Esophagus muscularis mucosa (tissue), 4 donors: ENCODE measurements around the gene NR2E3. TPM values are rescaled to one million over a fixed set of nuclear protein-coding genes. Genes with fewer than 3 reads are reported as not detected.

ENCODE experiments used
- DNase-seq: peaks from one replicate; pipeline ENCODE4 v3.0.0-alpha.2; 2017; ENCODE audit errors: extremely low spot score
- H3K27ac ChIP-seq, 4 donors: fragments of 200-600 bp; sonication (generic); replicated peaks in 1 of 4; 1 replicate in 3 of 4; 2 replicates in 1 of 4; pipeline ENCODE4 v1.5.1; 2016 to 2019; ENCODE audit warnings: mild to moderate bottlenecking in 1 of 4
- H3K27me3 ChIP-seq, 4 donors: fragments of 200-600 bp; sonication (generic); one replicate each; pipeline versions ENCODE4 v1.5.1 to v1.6.0; 2016 to 2019
- H3K36me3 ChIP-seq, 4 donors: fragments of 200-600 bp; sonication (generic); one replicate each; pipeline ENCODE4 v1.5.1; 2016 to 2019
- H3K4me1 ChIP-seq, 4 donors: fragments of 200-600 bp; sonication (generic); one replicate each; pipeline ENCODE4 v1.5.1; 2016 to 2019
- H3K4me3 ChIP-seq, 4 donors: fragments of 200-600 bp; sonication (generic); 1 replicate in 2 of 4; 2 replicates in 2 of 4; pipeline ENCODE4 v1.5.1; 2016 to 2019; ENCODE audit warnings: mild to moderate bottlenecking in 4 of 4, moderate library complexity in 1 of 4
- H3K9me3 ChIP-seq, 4 donors: fragments of 200-600 bp; sonication (generic); 1 replicate in 3 of 4; 2 replicates in 1 of 4; pipeline ENCODE4 v1.5.1; 2016 to 2019
- EP300 ChIP-seq: sonication (generic); formaldehyde crosslinking; IDR thresholded peaks from one replicate; pipeline ENCODE4 v1.6.1; 2017; ENCODE audit warnings: antibody characterized with exemption
- POLR2A ChIP-seq: fragments of 450-650 bp; IDR thresholded peaks from one replicate; pipeline ENCODE4 v1.6.1; 2017; ENCODE audit warnings: antibody characterized with exemption, moderate library complexity, mild to moderate bottlenecking, low read depth
- POLR2AphosphoS5 ChIP-seq, 2 donors: sonication (generic); formaldehyde crosslinking; IDR thresholded peaks; one replicate each; pipeline ENCODE4 v1.6.1; 2017; ENCODE audit warnings: antibody characterized with exemption in 2 of 2
- WGBS: methylation state at CpG from one replicate; pipeline ENCODE4 v1.1.5; 2018; 5-methylcytosine and 5-hydroxymethylcytosine counted together
- intact Hi-C: fragments of 100-400 bp; cut with DNase I; formaldehyde crosslinking; loops from one replicate; pipeline ENCODE4 v1.15.1; 2023
- total RNA-seq, 4 donors: library from RNA; depleted of rRNA; stranded (reverse); fragments of >200 nt; gene quantifications; one replicate each; pipeline versions ENCODE4 v1.1.0 to v1.2.1, GENCODE V29; 2016
- TF ChIP-seq, protein P1 (sequence below), 3 experiments: fragments of 200-600 bp in 2 of 3; fragments of 450-650 bp in 1 of 3; sonication (generic) in 2 of 3; IDR thresholded peaks; one replicate each; pipeline ENCODE4 v1.5.1; 2017 to 2019; ENCODE audit warnings: antibody characterized with exemption in 3 of 3, mild to moderate bottlenecking in 2 of 3, moderate library complexity in 1 of 3

Gene NR2E3
- total RNA-seq, 4 donors from 2014 or later: not detected

DNA sequence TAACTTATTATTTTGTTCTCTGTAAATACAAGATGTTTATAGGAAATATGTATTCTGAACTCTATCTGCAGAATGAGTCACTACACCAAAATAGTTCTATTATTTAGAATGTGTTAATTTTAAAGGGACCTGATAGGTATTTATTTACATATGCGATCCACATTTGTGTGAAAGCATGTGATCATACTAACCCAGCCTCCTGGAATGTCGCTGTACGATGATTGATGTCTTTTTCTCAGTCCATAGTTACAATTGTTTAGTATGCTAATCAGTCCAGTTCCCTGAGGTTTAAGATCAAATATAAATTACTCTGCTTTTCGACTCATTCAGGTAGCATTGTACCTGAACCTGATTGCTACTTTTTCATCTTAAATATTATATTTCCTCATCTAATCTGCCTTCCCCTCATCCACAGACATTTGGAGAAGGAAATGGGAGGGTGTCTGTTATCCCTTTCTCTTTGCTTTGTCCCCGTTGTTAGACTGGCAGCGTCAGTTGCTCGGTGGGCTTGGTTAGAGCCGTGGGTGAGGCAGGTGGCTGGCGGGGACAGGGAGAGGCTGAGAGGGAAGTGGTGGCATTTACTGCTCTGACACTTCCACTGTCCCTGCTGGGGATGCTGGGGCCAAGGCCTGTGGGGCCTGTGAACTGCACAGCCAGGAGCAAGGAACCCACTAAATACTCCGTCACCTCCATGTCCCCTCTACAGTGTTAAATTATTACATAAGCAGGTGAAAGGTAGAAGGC, 27.8 kb upstream of the NR2E3 start:
- H3K27ac ChIP-seq: no peak overlapping the region
- intact Hi-C loops: no loop called here
- H3K36me3 ChIP-seq: no peaks in the 10 kb centered on the region
- H3K4me3 ChIP-seq: no peak overlapping the region
- DNase-seq: no peak
- 68% methylated on average over 10 of the region's 10 CpGs for WGBS
- TF ChIP-seq POLR2AphosphoS5 (IDR thresholded peaks at IDR 0.05): no peak
- TF ChIP-seq POLR2A: no peak
- TF ChIP-seq EP300: no peak
- TF ChIP-seq, protein P1, sequence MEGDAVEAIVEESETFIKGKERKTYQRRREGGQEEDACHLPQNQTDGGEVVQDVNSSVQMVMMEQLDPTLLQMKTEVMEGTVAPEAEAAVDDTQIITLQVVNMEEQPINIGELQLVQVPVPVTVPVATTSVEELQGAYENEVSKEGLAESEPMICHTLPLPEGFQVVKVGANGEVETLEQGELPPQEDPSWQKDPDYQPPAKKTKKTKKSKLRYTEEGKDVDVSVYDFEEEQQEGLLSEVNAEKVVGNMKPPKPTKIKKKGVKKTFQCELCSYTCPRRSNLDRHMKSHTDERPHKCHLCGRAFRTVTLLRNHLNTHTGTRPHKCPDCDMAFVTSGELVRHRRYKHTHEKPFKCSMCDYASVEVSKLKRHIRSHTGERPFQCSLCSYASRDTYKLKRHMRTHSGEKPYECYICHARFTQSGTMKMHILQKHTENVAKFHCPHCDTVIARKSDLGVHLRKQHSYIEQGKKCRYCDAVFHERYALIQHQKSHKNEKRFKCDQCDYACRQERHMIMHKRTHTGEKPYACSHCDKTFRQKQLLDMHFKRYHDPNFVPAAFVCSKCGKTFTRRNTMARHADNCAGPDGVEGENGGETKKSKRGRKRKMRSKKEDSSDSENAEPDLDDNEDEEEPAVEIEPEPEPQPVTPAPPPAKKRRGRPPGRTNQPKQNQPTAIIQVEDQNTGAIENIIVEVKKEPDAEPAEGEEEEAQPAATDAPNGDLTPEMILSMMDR (IDR thresholded peaks at IDR 0.05): no peak
- peaks cover 0 to 6% (median 5%) of the 10 kb centered on the region in 4 donors for H3K4me1 ChIP-seq
- H3K9me3 ChIP-seq: no peaks in the 10 kb centered on the region
- H3K27me3 ChIP-seq: peaks cover 0 to 11% (median 0%) of the 10 kb centered on the region in 4 donors

DNA sequence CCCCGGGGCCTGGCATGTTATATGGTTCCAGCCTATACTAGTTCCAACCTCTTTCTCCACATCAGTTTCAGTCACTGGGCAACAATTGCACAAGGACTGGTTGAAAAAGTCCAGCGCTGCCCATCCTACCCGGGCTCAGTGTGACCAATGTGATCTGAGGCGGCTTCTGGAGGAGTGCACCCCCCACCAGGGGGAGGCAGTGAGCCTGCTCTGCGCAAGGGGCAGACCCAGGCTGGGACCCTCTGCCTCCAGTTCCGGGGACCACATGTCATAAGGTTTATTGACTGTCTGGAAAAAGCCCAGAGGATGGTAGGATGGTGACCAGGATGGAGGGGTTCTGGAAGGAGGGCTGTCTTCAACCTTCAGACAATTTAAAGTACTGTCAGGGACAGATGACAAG, 25.6 kb upstream of the NR2E3 start:
- TF ChIP-seq EP300: no peak
- TF ChIP-seq POLR2A: no peak
- TF ChIP-seq, protein P1 (IDR thresholded peaks at IDR 0.05): peak in 1 of 3 experiments; percentile 22
- TF ChIP-seq POLR2AphosphoS5 (IDR thresholded peaks at IDR 0.05): no peak
- H3K4me1 ChIP-seq: peaks cover 0 to 6% (median 5%) of the 10 kb centered on the region in 4 donors
- no peaks in the 10 kb centered on the region for H3K9me3 ChIP-seq
- H3K36me3 ChIP-seq: no peaks in the 10 kb centered on the region
- H3K4me3 ChIP-seq: no peak overlapping the region
- no peak for DNase-seq
- intact Hi-C loops: no loop called here
- no peak overlapping the region for H3K27ac ChIP-seq
- peaks cover 0 to 11% (median 0%) of the 10 kb centered on the region in 4 donors for H3K27me3 ChIP-seq
- WGBS: 70% methylated on average over 4 of the region's 6 CpGs

DNA sequence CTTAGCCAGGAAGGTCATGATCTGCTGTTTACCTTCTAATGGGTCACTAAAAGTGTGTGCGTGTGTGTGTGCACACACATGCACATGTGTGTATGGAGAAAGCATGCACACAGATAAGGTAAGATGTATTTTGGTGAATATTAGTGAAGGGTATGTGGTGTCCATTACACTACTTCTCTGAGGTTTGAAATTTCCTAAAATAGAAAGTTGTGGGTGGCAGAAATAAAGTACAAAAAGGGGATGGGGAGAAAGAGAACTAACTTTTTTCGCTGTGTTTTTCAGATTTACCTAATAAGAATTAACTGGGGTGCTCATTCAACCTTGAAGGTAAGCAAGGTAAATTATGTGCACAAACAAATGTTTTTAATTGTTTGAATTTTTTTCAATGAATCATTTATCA, 24.4 kb upstream of the NR2E3 start:
- TF ChIP-seq EP300: no peak
- no peak for TF ChIP-seq POLR2AphosphoS5 (IDR thresholded peaks at IDR 0.05)
- TF ChIP-seq POLR2A: no peak
- TF ChIP-seq, protein P1 (IDR thresholded peaks at IDR 0.05): no peak
- Histone ChIP-seq H3K4me3 (no peak overlapping the region), H3K27ac (no peak overlapping the region), H3K4me1 (no peaks in the 10 kb centered on the region), H3K27me3 (peaks cover 0 to 11% (median 0%) of the 10 kb centered on the region in 4 donors), H3K36me3 (no peaks in the 10 kb centered on the region), H3K9me3 (no peaks in the 10 kb centered on the region)
- WGBS: 90% methylated on average over 2 of the region's 2 CpGs
- intact Hi-C loops: no loop called here
- DNase-seq: no peak

DNA sequence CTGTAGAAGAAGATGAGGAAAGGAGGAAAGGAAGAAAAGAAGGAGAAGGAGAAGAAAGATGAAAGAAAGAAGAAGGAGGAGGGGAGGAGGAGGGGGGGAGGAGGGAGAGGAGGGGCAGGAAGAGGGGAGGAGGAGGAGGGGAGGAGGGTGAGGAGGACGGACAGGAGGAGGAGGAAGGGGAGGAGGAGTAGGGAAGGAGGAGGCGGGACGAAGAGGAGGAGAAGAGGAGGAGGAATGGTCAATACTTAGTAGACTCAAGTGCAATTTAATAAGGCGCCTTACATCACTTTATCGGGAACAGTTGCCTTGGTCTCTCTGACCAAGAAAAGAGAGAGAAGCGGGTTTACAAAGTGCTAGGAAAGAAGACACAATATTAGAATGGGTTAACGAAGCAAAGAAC, 23.7 kb upstream of the NR2E3 start:
- intact Hi-C loops: no loop called here
- TF ChIP-seq EP300 (no peak), POLR2AphosphoS5 (IDR thresholded peaks at IDR 0.05) (no peak), POLR2A (no peak)
- TF ChIP-seq, protein P1 (IDR thresholded peaks at IDR 0.05): no peak
- peaks cover 0 to 11% (median 0%) of the 10 kb centered on the region in 4 donors for H3K27me3 ChIP-seq
- no peak overlapping the region for H3K4me3 ChIP-seq
- no peaks in the 10 kb centered on the region for H3K36me3 ChIP-seq
- DNase-seq: no peak
- no peaks in the 10 kb centered on the region for H3K4me1 ChIP-seq
- no peaks in the 10 kb centered on the region for H3K9me3 ChIP-seq
- 87% methylated on average over 7 of the region's 7 CpGs for WGBS
- no peak overlapping the region for H3K27ac ChIP-seq
